DMS153 (cell line): Measurements from ENCODE around the gene NPNT.

ENCODE experiments used
- DNase-seq: peaks from one replicate; lab custom pipeline; 2025; lab: John Stamatoyannopoulos, UW

The NPNT gene

DNA sequence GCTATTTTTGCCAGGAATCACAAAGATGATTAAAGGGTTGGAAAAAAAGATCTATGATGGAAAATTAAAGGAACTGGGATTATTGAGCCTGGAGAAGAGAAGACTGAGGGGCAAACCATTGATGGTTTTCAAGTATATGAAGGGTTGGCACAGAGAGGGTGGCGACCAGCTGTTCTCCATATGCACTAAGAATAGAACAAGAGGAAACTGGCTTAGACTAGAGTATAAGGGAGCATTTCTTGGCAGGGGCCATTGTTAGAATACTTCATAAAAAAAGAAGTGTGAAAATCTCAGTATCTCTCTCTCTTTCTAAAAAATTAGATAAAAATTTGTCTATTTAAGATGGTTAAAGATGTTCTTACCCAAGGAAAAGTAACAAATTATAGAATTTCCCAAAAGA, 75.1 kb downstream of the NPNT start:
- DNase-seq: no peak

- DNase-seq: no peak
Measured at GRCh38 chr4:105971036-105971435, 75.8 kb downstream of the NPNT start.

GRCh38 chr4:105972946-105973621, 77.8 kb downstream of the NPNT start:
- no peak for DNase-seq

GRCh38 chr4:105976915-105977314, 81.6 kb downstream of the NPNT start:
- DNase-seq: no peak

GRCh38 chr4:105978684-105979296, 83.5 kb downstream of the NPNT start:
- no peak for DNase-seq

GRCh38 chr4:105979506-105979905, 84.2 kb downstream of the NPNT start:
- no peak for DNase-seq

GRCh38 chr4:105988671-105989070, 93.4 kb downstream of the NPNT start:
- DNase-seq: no peak

- DNase-seq: no peak
Measured at GRCh38 chr4:105989485-105990242, 94.4 kb downstream of the NPNT start.

- DNase-seq: no peak
Measured at GRCh38 chr4:105990933-105991332, 95.7 kb downstream of the NPNT start.

- DNase-seq: no peak
Measured at GRCh38 chr4:105991726-105992125, 96.5 kb downstream of the NPNT start.

GRCh38 chr4:105992641-105993305, 97.5 kb downstream of the NPNT start:
- DNase-seq: no peak

DNA sequence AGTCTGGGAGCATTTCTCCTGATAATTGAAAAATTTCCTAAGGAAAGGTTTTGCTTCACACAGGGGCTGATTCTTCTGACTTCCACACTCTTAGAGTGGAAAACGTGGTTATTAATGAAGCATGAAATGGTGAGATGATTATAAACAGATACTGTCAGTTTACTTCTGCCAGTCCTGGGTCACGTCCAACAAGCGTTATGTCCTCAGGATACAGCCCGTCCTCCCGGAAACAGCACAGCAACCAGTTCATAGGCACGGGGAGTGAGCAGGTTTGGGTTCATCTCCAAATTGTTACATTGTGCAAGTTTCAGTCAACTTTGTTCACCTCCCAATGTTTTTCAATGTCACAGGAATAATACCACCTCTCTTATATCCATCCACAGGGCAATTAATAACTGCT, 98.8 kb downstream of the NPNT start:
- DNase-seq: no peak

DNA sequence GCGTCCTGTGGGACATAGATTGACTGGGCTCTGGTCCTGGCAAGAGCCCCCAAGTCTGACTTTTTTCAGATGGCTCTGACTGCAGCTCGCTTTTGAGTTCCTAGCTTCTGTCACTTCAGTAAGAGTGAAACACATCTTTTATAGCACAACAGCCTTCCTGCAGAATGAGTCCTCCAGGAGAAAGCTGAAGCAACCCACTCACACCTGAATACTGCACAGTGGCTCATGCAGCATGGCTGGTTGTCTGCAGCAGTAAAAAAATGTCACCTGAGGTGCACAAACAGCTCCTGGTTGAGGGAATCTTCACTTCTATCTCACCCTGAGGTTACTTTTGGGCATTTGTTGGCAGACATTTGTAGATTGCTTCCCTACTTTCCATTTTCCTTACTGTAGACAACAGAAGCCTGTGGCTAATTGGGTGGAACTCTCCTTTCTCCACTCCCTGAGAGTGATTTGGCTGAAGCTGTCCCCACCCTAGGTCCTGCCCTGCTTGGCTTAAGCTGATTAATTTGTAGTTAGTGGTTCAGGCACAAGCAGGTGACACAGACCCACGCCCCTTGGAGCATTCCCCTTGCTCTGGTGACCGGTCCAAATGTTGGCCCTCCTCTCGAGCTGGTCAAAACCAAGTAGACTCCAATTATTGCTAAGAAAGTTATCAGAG, 99.7 kb downstream of the NPNT start:
- no peak for DNase-seq

DNA sequence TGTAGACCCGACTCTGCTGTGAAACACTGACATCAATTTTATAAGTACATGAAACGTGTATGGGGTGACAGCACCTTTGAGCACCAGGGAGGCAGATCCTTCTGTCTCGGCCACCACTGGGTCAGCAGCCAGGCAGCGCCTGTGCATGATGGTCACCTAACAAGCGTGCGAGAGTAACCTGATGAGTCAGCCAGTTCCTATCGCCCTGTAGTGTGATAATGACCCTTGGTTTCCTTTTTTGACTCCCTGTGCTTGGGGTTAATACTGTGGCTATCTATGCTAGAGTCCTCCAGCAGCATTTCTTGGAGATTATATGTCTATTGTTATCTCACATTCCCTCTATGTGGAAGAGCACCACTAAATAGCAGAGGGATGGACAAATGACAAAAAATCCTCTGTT, 101.6 kb downstream of the NPNT start:
- no peak for DNase-seq

DNA sequence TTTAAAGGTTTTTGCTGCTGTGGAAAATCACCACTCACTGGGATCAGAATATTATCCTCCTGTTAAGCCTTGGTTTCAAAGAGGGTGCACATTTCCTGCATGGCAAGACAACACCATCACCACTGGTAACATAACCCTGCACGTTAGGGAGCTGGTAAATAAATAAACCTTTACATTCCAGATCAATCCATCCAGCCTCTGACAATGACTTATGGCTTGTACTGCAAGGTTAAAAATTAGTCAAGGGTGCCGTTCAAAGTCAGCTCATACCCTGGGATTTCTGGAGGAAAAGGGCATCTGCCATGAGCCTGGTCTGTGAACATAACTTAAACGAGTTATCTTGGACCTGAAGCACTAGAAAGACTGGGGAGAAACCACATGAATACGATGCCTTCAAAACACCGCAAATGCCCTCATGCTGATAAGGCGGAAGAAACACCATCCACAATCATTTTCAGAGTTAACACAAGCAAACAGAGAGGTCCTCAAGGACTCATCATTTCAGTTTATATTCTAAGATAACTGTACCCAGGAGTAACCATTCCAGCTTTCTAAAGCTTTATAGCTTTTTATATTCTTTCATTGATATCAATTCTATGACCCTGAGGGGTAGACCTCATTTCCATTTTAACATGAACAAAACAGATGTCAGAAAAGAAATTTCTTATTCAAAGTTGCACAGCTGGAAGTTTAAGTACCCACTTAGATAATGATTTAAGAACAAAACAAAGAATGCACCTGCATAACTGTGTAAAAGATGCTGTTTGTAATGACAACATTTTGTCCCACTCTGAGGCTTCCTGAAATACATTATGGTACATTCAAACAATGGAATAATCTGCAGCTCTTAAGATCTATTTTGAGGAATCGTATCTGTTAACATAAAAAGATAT, 103.1 kb downstream of the NPNT start:
- no peak for DNase-seq

- DNase-seq: no peak
Measured at GRCh38 chr4:106002994-106003393, 107.7 kb downstream of the NPNT start.

DNA sequence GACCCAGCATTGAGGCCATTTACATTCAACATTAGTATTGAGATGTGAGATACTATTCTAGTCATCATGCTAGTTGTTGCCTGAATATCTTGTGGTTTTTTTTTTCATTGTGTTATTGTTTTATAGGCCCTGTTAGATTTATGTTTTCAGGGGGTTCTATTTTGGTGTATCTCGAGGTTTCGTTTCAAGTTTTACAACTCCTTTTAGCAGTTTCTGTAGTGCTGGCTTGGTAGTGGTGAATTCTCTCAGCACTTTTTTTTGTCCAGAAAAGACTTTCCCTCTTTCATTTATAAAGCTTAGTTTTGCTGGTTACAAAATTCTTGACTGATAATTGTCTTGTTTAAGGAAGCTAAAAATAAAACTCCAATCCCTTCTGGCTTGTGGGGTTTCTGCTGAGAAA, 115.5 kb downstream of the NPNT start:
- DNase-seq: no peak

DNA sequence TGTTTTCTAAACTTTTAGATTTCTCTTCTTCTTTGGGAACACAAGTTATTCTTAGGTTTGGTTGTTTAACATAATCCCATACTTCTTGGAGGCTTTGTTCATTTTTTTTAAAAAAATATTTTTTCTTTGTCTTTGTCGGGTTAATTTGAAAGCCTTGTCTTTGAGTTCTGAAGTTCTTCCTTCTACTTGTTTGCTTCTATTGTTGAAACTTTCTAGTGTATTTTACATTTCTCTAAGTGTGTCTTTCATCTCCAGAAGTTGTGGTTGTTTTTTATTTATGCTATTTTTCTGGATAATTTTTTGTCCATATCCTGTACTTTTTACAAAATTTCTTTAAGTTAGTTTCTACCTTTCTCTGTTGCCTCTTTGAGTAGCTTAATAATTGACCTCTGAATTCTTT, 116.1 kb downstream of the NPNT start:
- DNase-seq: no peak

- DNase-seq: no peak
Measured at GRCh38 chr4:106017975-106018374, 122.7 kb downstream of the NPNT start.

DNA sequence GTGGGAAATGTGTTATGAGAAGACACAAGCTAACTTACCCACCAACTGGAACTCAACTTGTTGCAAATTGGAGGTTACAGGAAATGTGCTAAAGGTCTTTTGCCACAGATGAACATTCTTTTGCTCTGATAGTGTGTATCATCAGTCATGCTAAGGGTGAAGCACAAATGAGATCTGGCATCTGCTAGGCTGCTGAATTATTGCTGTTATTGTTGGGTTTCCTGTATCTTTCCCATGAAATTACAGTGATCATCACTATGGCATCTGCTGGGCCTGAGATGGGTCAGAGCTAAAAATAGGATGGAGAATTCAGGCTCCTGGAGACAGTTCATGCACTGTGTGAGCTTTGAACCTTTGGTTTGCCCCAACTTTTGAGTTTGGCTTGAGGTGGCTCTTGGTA, 124.5 kb downstream of the NPNT start:
- no peak for DNase-seq
